GM23338 (cell line): ENCODE results near the gene RSU1. TPM values are rescaled to one million over a fixed set of nuclear protein-coding genes. Genes with fewer than 3 reads are reported as not detected.

Source experiments
- ATAC-seq: fragments of 200-7000 bp; cut with Tn5 transposase; 3 replicates; pipeline ENCODE4 v1.9.1; 2020
- DNase-seq: peaks from one replicate; pipeline ENCODE4 v3.0.0-alpha.2; 2015; ENCODE audit warnings: low spot score
- H2AFZ ChIP-seq: fragments of 200-600 bp; sonication (generic); 2 replicates; pipeline ENCODE4 v1.8.0; 2016; ENCODE audit warnings: antibody characterized with exemption, mild to moderate bottlenecking, moderate library complexity
- H3F3A ChIP-seq: fragments of 200-600 bp; sonication (generic); replicated peaks from 2 replicates; pipeline ENCODE4 v1.8.0; 2017; ENCODE audit warnings: antibody characterized with exemption, mixed run types, low read depth
- H3K27ac ChIP-seq: fragments of 200-600 bp; sonication (generic); 2 replicates; pipeline ENCODE4 v1.6.1; 2016; ENCODE audit warnings: low read depth
- H3K27me3 ChIP-seq: fragments of 200-600 bp; sonication (generic); 2 replicates; pipeline ENCODE4 v1.8.0; 2016; ENCODE audit warnings: mild to moderate bottlenecking, mixed run types, moderate library complexity; ENCODE audit not compliant: insufficient read depth
- H3K36me3 ChIP-seq: fragments of 200-600 bp; sonication (generic); 2 replicates; pipeline ENCODE4 v1.8.0; 2016; ENCODE audit warnings: mild to moderate bottlenecking; ENCODE audit not compliant: insufficient read depth
- H3K4me1 ChIP-seq: fragments of 200-600 bp; sonication (generic); 2 replicates; pipeline ENCODE4 v1.8.0; 2016; ENCODE audit warnings: mild to moderate bottlenecking, moderate library complexity; ENCODE audit not compliant: insufficient read depth
- H3K4me2 ChIP-seq: fragments of 200-600 bp; sonication (generic); 2 replicates; pipeline ENCODE4 v1.7.1; 2017; ENCODE audit warnings: mixed run types
- H3K4me3 ChIP-seq: fragments of 200-600 bp; sonication (generic); 2 replicates; pipeline ENCODE4 v1.6.1; 2016; ENCODE audit warnings: mixed run types
- H3K79me2 ChIP-seq: fragments of 200-600 bp; sonication (generic); replicated peaks from 2 replicates; pipeline ENCODE4 v1.8.0; 2017; ENCODE audit warnings: mild to moderate bottlenecking; ENCODE audit not compliant: insufficient read depth
- H3K9me2 ChIP-seq: fragments of 200-600 bp; sonication (generic); 2 replicates; pipeline ENCODE4 v1.8.0; 2017; ENCODE audit not compliant: insufficient read depth
- H4K20me1 ChIP-seq: fragments of 200-600 bp; sonication (generic); replicated peaks from 2 replicates; pipeline ENCODE4 v1.8.0; 2017; ENCODE audit warnings: mild to moderate bottlenecking; ENCODE audit not compliant: insufficient read depth
- H3K27ac Mint-ChIP-seq: 2 replicates; pipeline ENCODE4 v1.8.0; 2020; ENCODE audit warnings: inconsistent platforms, mild to moderate bottlenecking, moderate library complexity, mixed read lengths
- H3K27me3 Mint-ChIP-seq: 3 replicates; pipeline ENCODE4 v1.8.0; 2022; ENCODE audit warnings: low read depth, mild to moderate bottlenecking, moderate library complexity, mixed read lengths, inconsistent platforms; ENCODE audit not compliant: insufficient read depth, poor library complexity
- H3K36me3 Mint-ChIP-seq: 3 replicates; pipeline ENCODE4 v1.8.0; 2021; ENCODE audit warnings: low read depth, mild to moderate bottlenecking, inconsistent platforms, moderate library complexity, mixed read lengths
- H3K4me1 Mint-ChIP-seq: 3 replicates; pipeline ENCODE4 v1.8.0; 2020; ENCODE audit warnings: mild to moderate bottlenecking, inconsistent platforms, mixed read lengths
- H3K4me3 Mint-ChIP-seq: 3 replicates; pipeline ENCODE4 v1.8.0; 2021; ENCODE audit warnings: moderate library complexity, mild to moderate bottlenecking, inconsistent platforms, mixed read lengths
- H3K9me3 Mint-ChIP-seq: 3 replicates; pipeline ENCODE4 v1.8.0; 2020; ENCODE audit warnings: moderate library complexity, mild to moderate bottlenecking, inconsistent platforms, mixed read lengths
- JUNB ChIP-seq: IDR thresholded peaks from one replicate; pipeline ENCODE4 v1.6.1; 2016; ENCODE audit warnings: antibody characterized with exemption; ENCODE audit not compliant: unreplicated experiment
- ZNF331 ChIP-seq: fragments of 250-450 bp; sonication (Bioruptor Pico); IDR thresholded peaks from 2 replicates; pipeline ENCODE4 v1.5.0; 2020; ENCODE audit warnings: low read depth, mild to moderate bottlenecking, moderate library complexity
- polyA plus RNA-seq: library from polyadenylated mRNA; unstranded; fragments of >200 nt; fragmentation: Nextera tagmentation; extraction: Ambion mirVana; gene quantifications from 2 replicates; pipeline ENCODE4 v1.2.1, GENCODE V29; 2016
- total RNA-seq: library from RNA; depleted of rRNA; stranded (reverse); fragments of >200 nt; shearing (Covaris generic); gene quantifications from 2 replicates; pipeline ENCODE4 v1.2.3, GENCODE V29; 2014
- TF ChIP-seq, protein P1 (sequence below): IDR thresholded peaks from 2 replicates; pipeline ENCODE4 v1.6.1; 2016; ENCODE audit warnings: antibody characterized with exemption
- TF ChIP-seq, protein P2 (sequence below): fragments of 250-450 bp; sonication (Bioruptor Pico); IDR thresholded peaks from 2 replicates; pipeline ENCODE4 v1.5.0; 2020; ENCODE audit warnings: mild to moderate bottlenecking, moderate library complexity

RSU1 gene
- total and polyA plus RNA-seq, 2 experiments from 2014 or later, result 62.7 to 96.2 TPM

DNA sequence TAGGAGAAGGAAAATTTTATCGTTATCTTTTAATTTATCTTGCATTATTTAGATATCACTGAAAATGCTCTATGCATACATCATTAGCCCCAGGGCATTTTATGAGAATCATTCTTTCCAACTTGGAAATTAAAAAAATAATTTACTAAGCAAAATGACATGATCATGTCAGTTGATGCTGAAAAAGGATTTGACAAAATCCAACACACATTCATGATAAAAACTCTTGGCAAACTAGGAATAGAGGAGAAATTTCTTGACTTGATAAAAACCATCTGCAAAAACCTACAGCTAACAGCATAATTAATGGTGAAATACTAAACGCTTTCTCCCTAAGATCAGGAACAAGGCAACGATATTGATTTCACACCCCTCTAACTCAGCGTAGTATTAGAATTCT lies 40.2 kb upstream of the RSU1 start:
- no peak overlapping the region for H2AFZ ChIP-seq
- peaks cover 17% of the 10 kb centered on the region for H3K4me1 ChIP-seq
- no peak overlapping the region for H3K4me2 ChIP-seq
- DNase-seq (no peak), ATAC-seq (no peak)
- Mint-ChIP-seq H3K27ac (0 out of 2 replicates have a peak overlapping the region, but pooled peaks have one; percentile 48), H3K36me3 (no peaks in the 10 kb centered on the region), H3K27me3 (peaks cover 2% of the 10 kb centered on the region), H3K4me1 (peaks cover 17% of the 10 kb centered on the region), H3K9me3 (no peaks in the 10 kb centered on the region), H3K4me3 (no peak overlapping the region)
- H3K27ac ChIP-seq, result no peak overlapping the region
- H3K9me2 ChIP-seq, result no peaks in the 10 kb centered on the region
- H3F3A ChIP-seq, result no peaks in the 10 kb centered on the region
- TF ChIP-seq JUNB, result no peak
- no peaks in the 10 kb centered on the region for H3K27me3 ChIP-seq
- no peaks in the 10 kb centered on the region for H4K20me1 ChIP-seq
- H3K4me3 ChIP-seq, result no peak overlapping the region
- no peaks in the 10 kb centered on the region for H3K36me3 ChIP-seq
- no peaks in the 10 kb centered on the region for H3K79me2 ChIP-seq

DNA sequence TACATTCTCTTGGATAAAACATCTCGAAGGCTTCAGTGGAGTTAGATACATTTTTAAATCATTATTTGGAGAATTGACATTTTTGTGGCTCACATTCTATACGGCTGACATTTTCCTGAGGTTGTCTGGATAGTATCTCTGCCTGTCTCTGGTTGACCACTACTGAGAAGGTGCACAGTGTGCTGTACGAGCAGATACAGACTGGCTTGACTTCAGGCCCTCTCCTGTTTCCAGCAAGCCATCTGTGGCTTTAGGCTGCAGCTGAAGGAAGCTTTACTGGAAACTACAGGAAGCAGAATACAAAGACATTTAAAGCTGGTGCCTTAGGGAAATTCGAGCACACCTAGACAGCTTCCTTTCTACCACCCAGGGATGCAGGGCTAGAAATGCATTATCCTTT lies 39.3 kb upstream of the RSU1 start:
- H3K27ac Mint-ChIP-seq, result no peak overlapping the region
- Histone ChIP-seq H3K4me3 (no peak overlapping the region), H3K4me2 (peak overlapping the region; percentile 49; the same call in 1 of the 2 replicates), H3K36me3 (no peaks in the 10 kb centered on the region), H3K79me2 (no peaks in the 10 kb centered on the region), H3K4me1 (peaks cover 17% of the 10 kb centered on the region), H3F3A (no peaks in the 10 kb centered on the region), H3K27ac (no peak overlapping the region), H3K27me3 (no peaks in the 10 kb centered on the region), H2AFZ (no peak overlapping the region), H4K20me1 (no peaks in the 10 kb centered on the region), H3K9me2 (no peaks in the 10 kb centered on the region)
- H3K4me3 Mint-ChIP-seq, result no peak overlapping the region
- H3K9me3 Mint-ChIP-seq, result no peaks in the 10 kb centered on the region
- H3K4me1 Mint-ChIP-seq, result peaks cover 17% of the 10 kb centered on the region
- DNase-seq, result peak; percentile 51
- no peaks in the 10 kb centered on the region for H3K36me3 Mint-ChIP-seq
- peak; percentile 55 for ATAC-seq
- peaks cover 2% of the 10 kb centered on the region for H3K27me3 Mint-ChIP-seq
- TF ChIP-seq, protein P1, sequence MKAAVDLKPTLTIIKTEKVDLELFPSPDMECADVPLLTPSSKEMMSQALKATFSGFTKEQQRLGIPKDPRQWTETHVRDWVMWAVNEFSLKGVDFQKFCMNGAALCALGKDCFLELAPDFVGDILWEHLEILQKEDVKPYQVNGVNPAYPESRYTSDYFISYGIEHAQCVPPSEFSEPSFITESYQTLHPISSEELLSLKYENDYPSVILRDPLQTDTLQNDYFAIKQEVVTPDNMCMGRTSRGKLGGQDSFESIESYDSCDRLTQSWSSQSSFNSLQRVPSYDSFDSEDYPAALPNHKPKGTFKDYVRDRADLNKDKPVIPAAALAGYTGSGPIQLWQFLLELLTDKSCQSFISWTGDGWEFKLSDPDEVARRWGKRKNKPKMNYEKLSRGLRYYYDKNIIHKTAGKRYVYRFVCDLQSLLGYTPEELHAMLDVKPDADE, result no peak
- TF ChIP-seq, protein P2, sequence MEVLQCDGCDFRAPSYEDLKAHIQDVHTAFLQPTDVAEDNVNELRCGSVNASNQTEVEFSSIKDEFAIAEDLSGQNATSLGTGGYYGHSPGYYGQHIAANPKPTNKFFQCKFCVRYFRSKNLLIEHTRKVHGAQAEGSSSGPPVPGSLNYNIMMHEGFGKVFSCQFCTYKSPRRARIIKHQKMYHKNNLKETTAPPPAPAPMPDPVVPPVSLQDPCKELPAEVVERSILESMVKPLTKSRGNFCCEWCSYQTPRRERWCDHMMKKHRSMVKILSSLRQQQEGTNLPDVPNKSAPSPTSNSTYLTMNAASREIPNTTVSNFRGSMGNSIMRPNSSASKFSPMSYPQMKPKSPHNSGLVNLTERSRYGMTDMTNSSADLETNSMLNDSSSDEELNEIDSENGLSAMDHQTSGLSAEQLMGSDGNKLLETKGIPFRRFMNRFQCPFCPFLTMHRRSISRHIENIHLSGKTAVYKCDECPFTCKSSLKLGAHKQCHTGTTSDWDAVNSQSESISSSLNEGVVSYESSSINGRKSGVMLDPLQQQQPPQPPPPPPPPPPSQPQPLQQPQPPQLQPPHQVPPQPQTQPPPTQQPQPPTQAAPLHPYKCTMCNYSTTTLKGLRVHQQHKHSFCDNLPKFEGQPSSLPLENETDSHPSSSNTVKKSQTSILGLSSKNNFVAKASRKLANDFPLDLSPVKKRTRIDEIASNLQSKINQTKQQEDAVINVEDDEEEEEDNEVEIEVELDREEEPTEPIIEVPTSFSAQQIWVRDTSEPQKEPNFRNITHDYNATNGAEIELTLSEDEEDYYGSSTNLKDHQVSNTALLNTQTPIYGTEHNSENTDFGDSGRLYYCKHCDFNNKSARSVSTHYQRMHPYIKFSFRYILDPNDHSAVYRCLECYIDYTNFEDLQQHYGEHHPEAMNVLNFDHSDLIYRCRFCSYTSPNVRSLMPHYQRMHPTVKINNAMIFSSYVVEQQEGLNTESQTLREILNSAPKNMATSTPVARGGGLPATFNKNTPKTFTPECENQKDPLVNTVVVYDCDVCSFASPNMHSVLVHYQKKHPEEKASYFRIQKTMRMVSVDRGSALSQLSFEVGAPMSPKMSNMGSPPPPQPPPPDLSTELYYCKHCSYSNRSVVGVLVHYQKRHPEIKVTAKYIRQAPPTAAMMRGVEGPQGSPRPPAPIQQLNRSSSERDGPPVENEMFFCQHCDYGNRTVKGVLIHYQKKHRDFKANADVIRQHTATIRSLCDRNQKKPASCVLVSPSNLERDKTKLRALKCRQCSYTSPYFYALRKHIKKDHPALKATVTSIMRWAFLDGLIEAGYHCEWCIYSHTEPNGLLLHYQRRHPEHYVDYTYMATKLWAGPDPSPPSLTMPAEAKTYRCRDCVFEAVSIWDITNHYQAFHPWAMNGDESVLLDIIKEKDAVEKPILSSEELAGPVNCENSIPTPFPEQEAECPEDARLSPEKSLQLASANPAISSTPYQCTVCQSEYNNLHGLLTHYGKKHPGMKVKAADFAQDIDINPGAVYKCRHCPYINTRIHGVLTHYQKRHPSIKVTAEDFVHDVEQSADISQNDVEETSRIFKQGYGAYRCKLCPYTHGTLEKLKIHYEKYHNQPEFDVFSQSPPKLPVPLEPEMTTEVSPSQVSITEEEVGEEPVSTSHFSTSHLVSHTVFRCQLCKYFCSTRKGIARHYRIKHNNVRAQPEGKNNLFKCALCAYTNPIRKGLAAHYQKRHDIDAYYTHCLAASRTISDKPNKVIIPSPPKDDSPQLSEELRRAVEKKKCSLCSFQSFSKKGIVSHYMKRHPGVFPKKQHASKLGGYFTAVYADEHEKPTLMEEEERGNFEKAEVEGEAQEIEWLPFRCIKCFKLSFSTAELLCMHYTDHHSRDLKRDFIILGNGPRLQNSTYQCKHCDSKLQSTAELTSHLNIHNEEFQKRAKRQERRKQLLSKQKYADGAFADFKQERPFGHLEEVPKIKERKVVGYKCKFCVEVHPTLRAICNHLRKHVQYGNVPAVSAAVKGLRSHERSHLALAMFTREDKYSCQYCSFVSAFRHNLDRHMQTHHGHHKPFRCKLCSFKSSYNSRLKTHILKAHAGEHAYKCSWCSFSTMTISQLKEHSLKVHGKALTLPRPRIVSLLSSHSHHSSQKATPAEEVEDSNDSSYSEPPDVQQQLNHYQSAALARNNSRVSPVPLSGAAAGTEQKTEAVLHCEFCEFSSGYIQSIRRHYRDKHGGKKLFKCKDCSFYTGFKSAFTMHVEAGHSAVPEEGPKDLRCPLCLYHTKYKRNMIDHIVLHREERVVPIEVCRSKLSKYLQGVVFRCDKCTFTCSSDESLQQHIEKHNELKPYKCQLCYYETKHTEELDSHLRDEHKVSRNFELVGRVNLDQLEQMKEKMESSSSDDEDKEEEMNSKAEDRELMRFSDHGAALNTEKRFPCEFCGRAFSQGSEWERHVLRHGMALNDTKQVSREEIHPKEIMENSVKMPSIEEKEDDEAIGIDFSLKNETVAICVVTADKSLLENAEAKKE (CRISPR knock-in tag), result 0 out of 2 replicates have a peak, but pooled peaks have one; percentile 26
- TF ChIP-seq ZNF331 (no peak), JUNB (no peak)
